ENCODE data around the gene HGD. TPM values are rescaled to one million over a fixed set of nuclear protein-coding genes. Genes with fewer than 3 reads are reported as not detected.

HGD gene
- total and polyA plus RNA-seq, 2 of the 13 experiments (the other 11 are each of a cell fraction or from before 2014, with no cell fraction given): 265 to 398 TPM

DNA sequence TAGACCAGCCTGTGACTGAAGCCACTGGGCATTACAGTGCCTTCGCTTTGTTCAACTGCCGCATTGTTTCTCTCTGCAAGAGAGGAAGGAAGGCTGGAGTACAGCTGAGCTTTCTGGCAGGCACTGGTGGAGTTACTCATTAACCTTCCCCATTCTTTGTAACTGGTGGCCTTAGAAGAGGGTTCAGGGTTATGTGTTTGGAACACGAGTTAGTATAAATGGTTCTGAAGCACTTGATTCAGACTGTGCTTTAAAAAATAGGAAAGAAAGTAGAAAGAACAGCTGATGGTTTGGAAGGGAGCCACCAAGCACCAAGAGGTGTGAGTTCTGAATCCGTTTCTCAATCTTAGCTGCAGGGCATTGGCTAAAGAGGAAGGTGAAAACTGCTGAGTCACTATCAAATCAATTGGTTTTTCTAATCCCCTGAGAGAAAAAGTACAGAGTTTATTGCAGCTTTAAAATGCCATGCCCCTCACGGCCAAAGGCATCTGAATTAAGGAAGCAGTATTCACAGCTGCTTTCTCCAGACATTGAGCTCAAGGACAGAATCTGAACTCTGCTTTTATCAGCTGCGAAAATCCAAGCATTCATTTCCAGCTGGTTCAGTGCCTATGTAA is 3.6 kb downstream of the HGD start (continued):
- TF ChIP-seq, protein P1, sequence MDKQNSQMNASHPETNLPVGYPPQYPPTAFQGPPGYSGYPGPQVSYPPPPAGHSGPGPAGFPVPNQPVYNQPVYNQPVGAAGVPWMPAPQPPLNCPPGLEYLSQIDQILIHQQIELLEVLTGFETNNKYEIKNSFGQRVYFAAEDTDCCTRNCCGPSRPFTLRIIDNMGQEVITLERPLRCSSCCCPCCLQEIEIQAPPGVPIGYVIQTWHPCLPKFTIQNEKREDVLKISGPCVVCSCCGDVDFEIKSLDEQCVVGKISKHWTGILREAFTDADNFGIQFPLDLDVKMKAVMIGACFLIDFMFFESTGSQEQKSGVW (CRISPR knock-in tag; IDR thresholded peaks at IDR 0.05; ENCODE audit: borderline replicate concordance): no peak
- TF ChIP-seq RBM39 (IDR thresholded peaks at IDR 0.05; ENCODE audit: low read depth, low read length, poor library complexity, severe bottlenecking) (no peak), DNMT3B (CRISPR knock-in tag; conservative IDR thresholded peaks at IDR 0.05) (peak; percentile 92), PHF5A (CRISPR knock-in tag; IDR thresholded peaks at IDR 0.05; ENCODE audit: low read depth, unreplicated experiment) (peak; percentile 81), ZNF296 (CRISPR knock-in tag; conservative IDR thresholded peaks at IDR 0.05) (no peak), TBX3 (IDR thresholded peaks at IDR 0.05; ENCODE audit: borderline replicate concordance) (peak; percentile 57; the same call in 1 of the 2 replicates), NR1H2 (CRISPR knock-in tag; IDR thresholded peaks at IDR 0.05; ENCODE audit: borderline replicate concordance, low read depth) (no peak), LCORL (IDR thresholded peaks at IDR 0.05) (no peak), LCORL (CRISPR knock-in tag; IDR thresholded peaks at IDR 0.05) (peak; percentile 25; the same call in 1 of the 2 replicates), ZNF598 (CRISPR knock-in tag; IDR thresholded peaks at IDR 0.05; ENCODE audit: borderline replicate concordance) (no peak), ZNF24 (IDR thresholded peaks at IDR 0.05) (no peak), SNAPC2 (CRISPR knock-in tag; IDR thresholded peaks at IDR 0.05) (no peak), MAF1 (CRISPR knock-in tag; IDR thresholded peaks at IDR 0.05; ENCODE audit: borderline replicate concordance) (no peak), NFE2 (CRISPR knock-in tag; IDR thresholded peaks at IDR 0.05) (peak; percentile 86), ZNF891 (CRISPR knock-in tag; IDR thresholded peaks at IDR 0.05) (no peak), ZKSCAN8 (CRISPR knock-in tag; IDR thresholded peaks at IDR 0.05; ENCODE audit: borderline replicate concordance) (peak; percentile 30; the same call in 1 of the 2 replicates), ZC3H13 (CRISPR knock-in tag; IDR thresholded peaks at IDR 0.05) (no peak), ZNF383 (CRISPR knock-in tag; IDR thresholded peaks at IDR 0.05; ENCODE audit: borderline replicate concordance) (no peak), NFIB (CRISPR knock-in tag; IDR thresholded peaks at IDR 0.05; ENCODE audit: borderline replicate concordance) (no peak)
- TF ChIP-seq, protein P2, sequence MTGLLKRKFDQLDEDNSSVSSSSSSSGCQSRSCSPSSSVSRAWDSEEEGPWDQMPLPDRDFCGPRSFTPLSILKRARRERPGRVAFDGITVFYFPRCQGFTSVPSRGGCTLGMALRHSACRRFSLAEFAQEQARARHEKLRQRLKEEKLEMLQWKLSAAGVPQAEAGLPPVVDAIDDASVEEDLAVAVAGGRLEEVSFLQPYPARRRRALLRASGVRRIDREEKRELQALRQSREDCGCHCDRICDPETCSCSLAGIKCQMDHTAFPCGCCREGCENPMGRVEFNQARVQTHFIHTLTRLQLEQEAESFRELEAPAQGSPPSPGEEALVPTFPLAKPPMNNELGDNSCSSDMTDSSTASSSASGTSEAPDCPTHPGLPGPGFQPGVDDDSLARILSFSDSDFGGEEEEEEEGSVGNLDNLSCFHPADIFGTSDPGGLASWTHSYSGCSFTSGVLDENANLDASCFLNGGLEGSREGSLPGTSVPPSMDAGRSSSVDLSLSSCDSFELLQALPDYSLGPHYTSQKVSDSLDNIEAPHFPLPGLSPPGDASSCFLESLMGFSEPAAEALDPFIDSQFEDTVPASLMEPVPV (CRISPR knock-in tag; IDR thresholded peaks at IDR 0.05): no peak
- TF ChIP-seq, protein P3, sequence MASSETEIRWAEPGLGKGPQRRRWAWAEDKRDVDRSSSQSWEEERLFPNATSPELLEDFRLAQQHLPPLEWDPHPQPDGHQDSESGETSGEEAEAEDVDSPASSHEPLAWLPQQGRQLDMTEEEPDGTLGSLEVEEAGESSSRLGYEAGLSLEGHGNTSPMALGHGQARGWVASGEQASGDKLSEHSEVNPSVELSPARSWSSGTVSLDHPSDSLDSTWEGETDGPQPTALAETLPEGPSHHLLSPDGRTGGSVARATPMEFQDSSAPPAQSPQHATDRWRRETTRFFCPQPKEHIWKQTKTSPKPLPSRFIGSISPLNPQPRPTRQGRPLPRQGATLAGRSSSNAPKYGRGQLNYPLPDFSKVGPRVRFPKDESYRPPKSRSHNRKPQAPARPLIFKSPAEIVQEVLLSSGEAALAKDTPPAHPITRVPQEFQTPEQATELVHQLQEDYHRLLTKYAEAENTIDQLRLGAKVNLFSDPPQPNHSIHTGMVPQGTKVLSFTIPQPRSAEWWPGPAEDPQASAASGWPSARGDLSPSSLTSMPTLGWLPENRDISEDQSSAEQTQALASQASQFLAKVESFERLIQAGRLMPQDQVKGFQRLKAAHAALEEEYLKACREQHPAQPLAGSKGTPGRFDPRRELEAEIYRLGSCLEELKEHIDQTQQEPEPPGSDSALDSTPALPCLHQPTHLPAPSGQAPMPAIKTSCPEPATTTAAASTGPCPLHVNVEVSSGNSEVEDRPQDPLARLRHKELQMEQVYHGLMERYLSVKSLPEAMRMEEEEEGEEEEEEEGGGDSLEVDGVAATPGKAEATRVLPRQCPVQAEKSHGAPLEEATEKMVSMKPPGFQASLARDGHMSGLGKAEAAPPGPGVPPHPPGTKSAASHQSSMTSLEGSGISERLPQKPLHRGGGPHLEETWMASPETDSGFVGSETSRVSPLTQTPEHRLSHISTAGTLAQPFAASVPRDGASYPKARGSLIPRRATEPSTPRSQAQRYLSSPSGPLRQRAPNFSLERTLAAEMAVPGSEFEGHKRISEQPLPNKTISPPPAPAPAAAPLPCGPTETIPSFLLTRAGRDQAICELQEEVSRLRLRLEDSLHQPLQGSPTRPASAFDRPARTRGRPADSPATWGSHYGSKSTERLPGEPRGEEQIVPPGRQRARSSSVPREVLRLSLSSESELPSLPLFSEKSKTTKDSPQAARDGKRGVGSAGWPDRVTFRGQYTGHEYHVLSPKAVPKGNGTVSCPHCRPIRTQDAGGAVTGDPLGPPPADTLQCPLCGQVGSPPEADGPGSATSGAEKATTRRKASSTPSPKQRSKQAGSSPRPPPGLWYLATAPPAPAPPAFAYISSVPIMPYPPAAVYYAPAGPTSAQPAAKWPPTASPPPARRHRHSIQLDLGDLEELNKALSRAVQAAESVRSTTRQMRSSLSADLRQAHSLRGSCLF (CRISPR knock-in tag; IDR thresholded peaks at IDR 0.05; ENCODE audit: borderline replicate concordance): no peak
- TF ChIP-seq, protein P4, sequence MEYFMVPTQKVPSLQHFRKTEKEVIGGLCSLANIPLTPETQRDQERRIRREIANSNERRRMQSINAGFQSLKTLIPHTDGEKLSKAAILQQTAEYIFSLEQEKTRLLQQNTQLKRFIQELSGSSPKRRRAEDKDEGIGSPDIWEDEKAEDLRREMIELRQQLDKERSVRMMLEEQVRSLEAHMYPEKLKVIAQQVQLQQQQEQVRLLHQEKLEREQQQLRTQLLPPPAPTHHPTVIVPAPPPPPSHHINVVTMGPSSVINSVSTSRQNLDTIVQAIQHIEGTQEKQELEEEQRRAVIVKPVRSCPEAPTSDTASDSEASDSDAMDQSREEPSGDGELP (IDR thresholded peaks at IDR 0.05; ENCODE audit: borderline replicate concordance, low read depth): peak; percentile 96

Data from HepG2 (cell line).